Activated T-cell treated with anti-CD3 and anti-CD28 coated beads for 4 hours (primary cell): Measurements from ENCODE around the gene WNK4.

Experiments
- DNase-seq: peaks from one replicate; pipeline ENCODE4 v3.0.0-alpha.2; 2020

The WNK4 gene

GRCh38 chr17:42841975-42842685 lies 61.7 kb downstream of the WNK4 start:
- no peak for DNase-seq

GRCh38 chr17:42843358-42843934 lies 63.0 kb downstream of the WNK4 start:
- DNase-seq, result no peak

GRCh38 chr17:42844271-42844670 lies 63.9 kb downstream of the WNK4 start, which contains the start of gene AOC2:
Gene AOC2 (plus strand): TSS chr17:42844580. CDS start chr17:42844627, 47 bp downstream.
- no peak for DNase-seq

- no peak for DNase-seq
Measured at GRCh38 chr17:42844761-42845555, 64.5 kb downstream of the WNK4 start.

- no peak for DNase-seq
Measured at GRCh38 chr17:42845556-42845917, 65.1 kb downstream of the WNK4 start.

GRCh38 chr17:42845918-42846593 lies 65.6 kb downstream of the WNK4 start:
- DNase-seq, result no peak
